ENCODE measurements around the gene PF4V1. TPM values are rescaled to one million over a fixed set of nuclear protein-coding genes. Genes with fewer than 3 reads are reported as not detected.

The PF4V1 gene
- total and polyA plus RNA-seq, 2 of the 13 experiments (the other 11 are each of a cell fraction or from before 2014, with no cell fraction given): not detected

- H3K36me3 ChIP-seq (replicated peaks in 1 of 2; ENCODE audit: control insufficient read depth in 1 of 2, insufficient read depth in 2 of 2, low read length in 2 of 2): no peaks in the 10 kb centered on the region
- WGBS (ENCODE audit: low lambda C conversion rate): 39% methylated on average over 15 of the region's 16 CpGs
- H3K9ac ChIP-seq (ENCODE audit: insufficient read depth, low read depth, low read length): no peak overlapping the region
- peak overlapping the region in 1 of 3 experiments; percentile 40; a peak in 1 of 6 replicates for H3K4me3 ChIP-seq (replicated peaks in 1 of 3; ENCODE audit: insufficient read depth in 1 of 3, low read depth in 2 of 3, low read length in 3 of 3)
- DNase-seq (ENCODE audit: low spot score) (no peak), ATAC-seq (peak; percentile 37), FAIRE-seq (no peak)
- H3K4me2 ChIP-seq (ENCODE audit: low read depth, low read length): peak overlapping the region; percentile 33
- POLR2A ChIA-PET: no interaction called here
- CTCF ChIA-PET (ENCODE audit: low intra/inter-chr PET ratio, low total read pairs): no interaction called here
- no peaks in the 10 kb centered on the region for H4K20me1 ChIP-seq (ENCODE audit: insufficient read depth, low read length)
- H3K4me1 ChIP-seq (ENCODE audit: insufficient read depth, low read length): peaks cover 8% of the 10 kb centered on the region; the same call in 1 of the 2 replicates
- TF ChIP-seq BATF2 (CRISPR knock-in tag; IDR thresholded peaks at IDR 0.05) (no peak), ZNF33B (CRISPR knock-in tag; IDR thresholded peaks at IDR 0.05) (no peak), ZNF552 (CRISPR knock-in tag; IDR thresholded peaks at IDR 0.05; ENCODE audit: borderline replicate concordance) (no peak), IKZF4 (CRISPR knock-in tag; IDR thresholded peaks at IDR 0.05; ENCODE audit: borderline replicate concordance, low read depth, not compliant biosample characterization) (no peak), NRL (CRISPR knock-in tag; IDR thresholded peaks at IDR 0.05; ENCODE audit: borderline replicate concordance) (no peak), ZFYVE20 (CRISPR knock-in tag; IDR thresholded peaks at IDR 0.05; ENCODE audit: borderline replicate concordance, low read depth) (no peak)
- intact Hi-C loops (cut with micrococcal nuclease; ENCODE audit: unreplicated experiment) (no loop called here), in situ Hi-C loops (cut with HindIII; ENCODE audit: extremely low pct_ligation_motif_present, low pct_unique_long_range_greater_than_20kb) (no loop called here)
- H3K27me3 ChIP-seq (ENCODE audit: control insufficient read depth in 1 of 2, insufficient read depth in 2 of 2, low read length in 2 of 2): peaks cover 0 to 19% of the 10 kb centered on the region in 2 experiments; a peak in 3 of 5 replicates
- no peak overlapping the region for H3K27ac ChIP-seq (ENCODE audit: extremely low read length, insufficient read depth, low read length)
- no peaks in the 10 kb centered on the region for H3K79me2 ChIP-seq (ENCODE audit: insufficient read depth, low read length)
- BruUV-seq (replicated peaks): no TSS peak
- no peak overlapping the region for H2AFZ ChIP-seq (ENCODE audit: low read length)
- no peaks in the 10 kb centered on the region for H3K9me3 ChIP-seq (ENCODE audit: low read length)
These were observed 15.4 kb downstream of the PF4V1 start for GRCh38 chr4:73868206-73869129.
